H9 (cell line): ENCODE results near the gene ASCL3. TPM values are rescaled to one million over a fixed set of nuclear protein-coding genes. Genes with fewer than 3 reads are reported as not detected.

Experiments used
- DNase-seq: peaks from one replicate; pipeline ENCODE4 v3.0.0-alpha.2; 2017
- H2AFZ ChIP-seq: one replicate; pipeline ENCODE4 v1.6.1; 2013; ENCODE audit warnings: mild to moderate bottlenecking, low read length, control low read depth, moderate library complexity
- H2AK5ac ChIP-seq: 2 replicates; pipeline ENCODE4 v1.6.1; 2013; ENCODE audit warnings: low read length, control low read depth, mixed read lengths; ENCODE audit not compliant: insufficient read length
- H2BK120ac ChIP-seq: one replicate; pipeline ENCODE4 v1.6.1; 2013; ENCODE audit warnings: low read depth, mild to moderate bottlenecking, low read length, control low read depth, inconsistent platforms; ENCODE audit not compliant: poor library complexity, severe bottlenecking
- H2BK12ac ChIP-seq: 2 replicates; pipeline ENCODE4 v1.6.1; 2013; ENCODE audit warnings: low read length, control low read depth, mixed read lengths, low read depth; ENCODE audit not compliant: insufficient read length
- H2BK15ac ChIP-seq: 2 replicates; pipeline ENCODE4 v1.6.1; 2013; ENCODE audit warnings: low read depth, low read length, control low read depth
- H2BK20ac ChIP-seq: one replicate; pipeline ENCODE4 v1.6.1; 2013; ENCODE audit warnings: low read depth, mild to moderate bottlenecking, low read length, control low read depth, inconsistent platforms; ENCODE audit not compliant: poor library complexity, severe bottlenecking
- H2BK5ac ChIP-seq: 2 replicates; pipeline ENCODE4 v1.6.1; 2013; ENCODE audit warnings: low read length, control low read depth, mixed read lengths; ENCODE audit not compliant: insufficient read length
- H3K14ac ChIP-seq: 2 replicates; pipeline ENCODE4 v1.6.1; 2013; ENCODE audit warnings: low read length, control low read depth; ENCODE audit not compliant: insufficient read depth
- H3K18ac ChIP-seq: 2 replicates; pipeline ENCODE4 v1.6.1; 2013; ENCODE audit warnings: low read depth, mild to moderate bottlenecking, mixed read lengths, low read length, control low read depth; ENCODE audit not compliant: insufficient read length
- H3K23ac ChIP-seq: 2 replicates; pipeline ENCODE4 v1.6.1; 2013; ENCODE audit warnings: low read length, control low read depth, mixed read lengths, low read depth; ENCODE audit not compliant: insufficient read length
- H3K23me2 ChIP-seq: 2 replicates; pipeline ENCODE4 v1.6.1; 2013; ENCODE audit warnings: low read depth, mild to moderate bottlenecking, mixed read lengths, low read length, control low read depth; ENCODE audit not compliant: insufficient read length, poor library complexity, severe bottlenecking
- H3K27ac ChIP-seq: 2 replicates; pipeline ENCODE4 v1.5.1; 2013; ENCODE audit warnings: low read length, control low read depth, mixed read lengths, low read depth; ENCODE audit not compliant: insufficient read length
- H3K27me3 ChIP-seq: 2 replicates; pipeline ENCODE4 v1.6.1; 2013; ENCODE audit warnings: low read length, control low read depth, inconsistent platforms; ENCODE audit not compliant: insufficient read depth
- H3K4ac ChIP-seq: 2 replicates; pipeline ENCODE4 v1.6.1; 2013; ENCODE audit warnings: low read depth, mild to moderate bottlenecking, control low read depth, inconsistent platforms, low read length, moderate library complexity
- H3K4me1 ChIP-seq: 2 replicates; pipeline ENCODE4 v1.6.1; 2013; ENCODE audit warnings: low read length, control low read depth, inconsistent platforms; ENCODE audit not compliant: insufficient read depth
- H3K4me2 ChIP-seq: 2 replicates; pipeline ENCODE4 v1.6.1; 2013; ENCODE audit warnings: low read length, control low read depth, mixed read lengths; ENCODE audit not compliant: insufficient read length, insufficient read depth
- H3K56ac ChIP-seq: 2 replicates; pipeline ENCODE4 v1.6.1; 2013; ENCODE audit warnings: low read depth, mild to moderate bottlenecking, mixed read lengths, low read length, control low read depth; ENCODE audit not compliant: insufficient read length
- H3K79me1 ChIP-seq: 2 replicates; pipeline ENCODE4 v1.6.1; 2013; ENCODE audit warnings: low read depth, mild to moderate bottlenecking, moderate library complexity, low read length, control low read depth, inconsistent platforms; ENCODE audit not compliant: insufficient read depth, poor library complexity, severe bottlenecking
- H3K79me2 ChIP-seq: 2 replicates; pipeline ENCODE4 v1.6.1; 2013; ENCODE audit warnings: low read length, control low read depth, inconsistent platforms; ENCODE audit not compliant: insufficient read depth
- H3K9ac ChIP-seq: 2 replicates; pipeline ENCODE4 v1.6.1; 2013; ENCODE audit warnings: low read length, control low read depth, mixed read lengths; ENCODE audit not compliant: insufficient read length; ENCODE audit errors: extremely low read depth
- H3K9me3 ChIP-seq: one replicate; pipeline ENCODE4 v1.6.1; 2013; ENCODE audit warnings: low read depth, low read length, inconsistent platforms; ENCODE audit not compliant: control insufficient read depth
- H3T11ph ChIP-seq: one replicate; pipeline ENCODE4 v1.6.1; 2013; ENCODE audit warnings: mild to moderate bottlenecking, low read length, control low read depth, inconsistent platforms
- H4K20me1 ChIP-seq: one replicate; pipeline ENCODE4 v1.6.1; 2013; ENCODE audit not compliant: control insufficient read depth, insufficient read length, insufficient read depth
- H4K5ac ChIP-seq: 2 replicates; pipeline ENCODE4 v1.6.1; 2013; ENCODE audit warnings: low read depth, mild to moderate bottlenecking, mixed read lengths, low read length, control low read depth; ENCODE audit not compliant: insufficient read length
- H4K8ac ChIP-seq: replicated peaks from 2 replicates; pipeline ENCODE4 v1.6.1; 2013; ENCODE audit warnings: low read length, control low read depth, mixed read lengths, low read depth; ENCODE audit not compliant: insufficient read length
- H4K91ac ChIP-seq: 2 replicates; pipeline ENCODE4 v1.6.1; 2013; ENCODE audit warnings: low read depth, mild to moderate bottlenecking, moderate library complexity, mixed read lengths, low read length, control low read depth; ENCODE audit not compliant: insufficient read length
- H3K27ac Mint-ChIP-seq, 3 experiments: 2 replicates in 2 of 3; 3 replicates in 1 of 3; pipeline ENCODE4 v1.8.0; 2020 to 2021; ENCODE audit warnings: mixed read lengths in 3 of 3, mild to moderate bottlenecking in 1 of 3, moderate library complexity in 1 of 3
- H3K27me3 Mint-ChIP-seq: 2 replicates; pipeline ENCODE4 v1.8.0; 2021; ENCODE audit warnings: low read depth, mild to moderate bottlenecking, moderate library complexity, mixed read lengths
- H3K36me3 Mint-ChIP-seq, 3 experiments: 2 replicates in 2 of 3; 3 replicates in 1 of 3; pipeline ENCODE4 v1.8.0; 2020 to 2021; ENCODE audit warnings: low read depth in 3 of 3, mixed read lengths in 3 of 3; ENCODE audit not compliant: insufficient read depth in 1 of 3
- H3K4me1 Mint-ChIP-seq, 2 experiments: 2 replicates each; pipeline ENCODE4 v1.8.0; 2020; ENCODE audit warnings: mixed read lengths in 2 of 2
- H3K4me3 Mint-ChIP-seq, 2 experiments: 2 replicates in 1 of 2; 3 replicates in 1 of 2; pipeline ENCODE4 v1.8.0; 2020 to 2021; ENCODE audit warnings: mild to moderate bottlenecking in 2 of 2, mixed read lengths in 2 of 2, moderate library complexity in 1 of 2
- H3K9me3 Mint-ChIP-seq, 2 experiments: 2 replicates in 1 of 2; 3 replicates in 1 of 2; pipeline ENCODE4 v1.8.0; 2020; ENCODE audit warnings: mild to moderate bottlenecking in 2 of 2, mixed read lengths in 2 of 2, moderate library complexity in 1 of 2
- CTCF ChIP-seq: fragments of 200-600 bp; sonication (generic); conservative IDR thresholded peaks from 3 replicates; pipeline ENCODE4 v1.8.0; 2021; ENCODE audit warnings: antibody characterized with exemption, mild to moderate bottlenecking
- WGBS: extraction: QIAGEN DNeasy Blood & Tissue Kit; methylation state at CpG from one replicate; pipeline ENCODE4 v1.1.7; 2013; ENCODE audit warnings: missing lambda C conversion rate, low lambda C conversion rate, mixed read lengths; ENCODE audit not compliant: insufficient read length; ENCODE audit errors: extremely low coverage; 5-methylcytosine and 5-hydroxymethylcytosine counted together
- total RNA-seq: library from RNA; stranded (reverse); gene quantifications from 2 replicates; pipeline ENCODE4 v1.2.1, GENCODE V29; 2021

The ASCL3 gene
- total RNA-seq, 1 experiment from 2014 or later = not detected

- H3K4ac ChIP-seq = no peak overlapping the region
- no peak for TF ChIP-seq CTCF
These were observed 1.3 kb downstream of the ASCL3 start for GRCh38 chr11:8941341-8942103.

More at GRCh38 chr11:8941341-8942103, 1.3 kb downstream of the ASCL3 start:
- H3T11ph ChIP-seq = no peak overlapping the region
- no peak overlapping the region for H4K5ac ChIP-seq
- no peak for DNase-seq
- no peak overlapping the region for H3K18ac ChIP-seq
- no peak overlapping the region for H3K14ac ChIP-seq
- H2BK20ac ChIP-seq = no peak overlapping the region
- H3K27ac Mint-ChIP-seq = no peak overlapping the region; a peak in 1 of 7 replicates
- H3K79me2 ChIP-seq = no peaks in the 10 kb centered on the region
- no peak overlapping the region for H4K8ac ChIP-seq
- no peaks in the 10 kb centered on the region; a peak in 1 of 5 replicates for H3K9me3 Mint-ChIP-seq
- no peaks in the 10 kb centered on the region for H3K23me2 ChIP-seq
- no peaks in the 10 kb centered on the region for H4K20me1 ChIP-seq
- no peak overlapping the region for H2BK5ac ChIP-seq
- H4K91ac ChIP-seq = no peak overlapping the region
- H2AK5ac ChIP-seq = no peak overlapping the region
- WGBS = no CpG with 5 or more reads among the region's 8 CpGs
- no peak overlapping the region for H3K27ac ChIP-seq
- no peak overlapping the region for H2BK15ac ChIP-seq
- no peaks in the 10 kb centered on the region; the same call in 1 of the 2 replicates for H3K27me3 Mint-ChIP-seq
- no peak overlapping the region for H3K23ac ChIP-seq
- no peak overlapping the region for H2BK120ac ChIP-seq
- no peak overlapping the region for H3K4me3 Mint-ChIP-seq
- no peaks in the 10 kb centered on the region for H3K9me3 ChIP-seq
- H3K79me1 ChIP-seq = no peaks in the 10 kb centered on the region
- no peaks in the 10 kb centered on the region for H3K4me1 Mint-ChIP-seq
- H2BK12ac ChIP-seq = no peak overlapping the region
- no peak overlapping the region for H3K9ac ChIP-seq
- no peak overlapping the region for H3K4me2 ChIP-seq
- H3K36me3 Mint-ChIP-seq = no peaks in the 10 kb centered on the region
- H3K27me3 ChIP-seq = no peaks in the 10 kb centered on the region
- no peaks in the 10 kb centered on the region for H3K4me1 ChIP-seq
- H3K56ac ChIP-seq = no peak overlapping the region
- no peak overlapping the region for H2AFZ ChIP-seq
